Lower lobe of right lung (tissue), 2 donors: ENCODE results near the gene HCAR2. TPM values are rescaled to one million over a fixed set of nuclear protein-coding genes. Genes with fewer than 3 reads are reported as not detected.
A peak's percentile ranks its signal among the peaks of the same experiment; 100 is the strongest.
"Not testable (repeated sequence)": the region's sequence is repeated elsewhere in the genome, so short reads cannot be mapped to it uniquely, and the experiment has no call there.

Source experiments
- ATAC-seq, 2 donors: fragments of 200-7000 bp; cut with Tn5 transposase; one replicate each; pipeline ENCODE4 v1.9.1; 2020 to 2022; ENCODE audit warnings: mild to moderate bottlenecking in 2 of 2, moderate library complexity in 2 of 2
- DNase-seq: peaks from one replicate; pipeline ENCODE4 v3.0.0-alpha.2; 2020
- H3K27ac ChIP-seq: fragments of 200-600 bp; one replicate; pipeline ENCODE4 v1.8.0; 2022
- H3K27me3 ChIP-seq: fragments of 200-600 bp; one replicate; pipeline ENCODE4 v1.8.0; 2022; ENCODE audit warnings: low read depth
- H3K36me3 ChIP-seq: fragments of 200-600 bp; one replicate; pipeline ENCODE4 v1.8.0; 2022; ENCODE audit warnings: mild to moderate bottlenecking
- H3K4me1 ChIP-seq: fragments of 200-600 bp; one replicate; pipeline ENCODE4 v1.8.0; 2022
- H3K4me3 ChIP-seq: fragments of 200-600 bp; one replicate; pipeline ENCODE4 v1.8.0; 2022; ENCODE audit warnings: mild to moderate bottlenecking
- H3K9me3 ChIP-seq: fragments of 200-600 bp; one replicate; pipeline ENCODE4 v1.8.0; 2022
- CTCF ChIP-seq: fragments of 200-600 bp; IDR thresholded peaks from one replicate; pipeline ENCODE4 v1.8.0; 2022; ENCODE audit warnings: antibody characterized with exemption, mild to moderate bottlenecking
- intact Hi-C: fragments of 100-400 bp; cut with DNase I; formaldehyde crosslinking; loops from one replicate; pipeline ENCODE4 v1.11.0; 2022
- total RNA-seq: library from RNA; stranded (reverse); fragmentation: NEBNext Ultra II Directional; extraction: Animal tissue kit (Norgen Biotek cat#: 25700); gene quantifications from one replicate; pipeline ENCODE4 v1.2.1, GENCODE V29; 2021
- donor health status: DM: no; HTN: yes; CAD: no; lungs with severe emphysema.

The HCAR2 gene
- total RNA-seq, 1 donor from 2014 or later, result 26.2 TPM

- Histone ChIP-seq H3K4me3 (no peak overlapping the region), H3K9me3 (no peaks in the 10 kb centered on the region), H3K36me3 (no peaks in the 10 kb centered on the region), H3K4me1 (peaks cover 10% of the 10 kb centered on the region), H3K27ac (no peak overlapping the region), H3K27me3 (no peaks in the 10 kb centered on the region)
- no peak for DNase-seq
- intact Hi-C loops, result no loop called here
- peak; percentile 72 to 87 for ATAC-seq
- TF ChIP-seq CTCF, result no peak
Measured at GRCh38 chr12:122681814-122682213, 21.3 kb downstream of the HCAR2 start.

- DNase-seq, H3K9me3 ChIP-seq, intact Hi-C loops, H3K36me3 ChIP-seq, H3K27me3 ChIP-seq, H3K27ac ChIP-seq, H3K4me3 ChIP-seq, ATAC-seq: not testable (repeated sequence)
- H3K4me1 ChIP-seq, result peaks cover 10% of the 10 kb centered on the region
Measured at GRCh38 chr12:122680989-122681388, 22.2 kb downstream of the HCAR2 start.

GRCh38 chr12:122676781-122677180 is 26.4 kb downstream of the HCAR2 start:
- DNase-seq, result not testable (repeated sequence)

GRCh38 chr12:122676015-122676414 is 27.1 kb downstream of the HCAR2 start:
- not testable (repeated sequence) for ATAC-seq, DNase-seq

More at GRCh38 chr12:122676781-122677180, 26.4 kb downstream of the HCAR2 start:
- H3K9me3 ChIP-seq, H3K4me3 ChIP-seq, H3K27me3 ChIP-seq, H3K36me3 ChIP-seq, H3K27ac ChIP-seq, intact Hi-C loops, ATAC-seq: not testable (repeated sequence)
- H3K4me1 ChIP-seq, result peaks cover 10% of the 10 kb centered on the region

GRCh38 chr12:122672515-122672914 is 30.6 kb downstream of the HCAR2 start:
- intact Hi-C loops, result no loop called here
- H3K36me3 ChIP-seq, result no peaks in the 10 kb centered on the region
- ATAC-seq (no peak), DNase-seq (no peak)
- no peaks in the 10 kb centered on the region for H3K27me3 ChIP-seq
- H3K4me1 ChIP-seq, result no peaks in the 10 kb centered on the region
- H3K4me3 ChIP-seq, result no peak overlapping the region
- no peak for TF ChIP-seq CTCF
- H3K27ac ChIP-seq, result no peak overlapping the region
- H3K9me3 ChIP-seq, result no peaks in the 10 kb centered on the region

More at GRCh38 chr12:122676015-122676414, 27.1 kb downstream of the HCAR2 start:
- intact Hi-C loops, H3K36me3 ChIP-seq, H3K27me3 ChIP-seq, H3K9me3 ChIP-seq, H3K27ac ChIP-seq, H3K4me3 ChIP-seq: not testable (repeated sequence)
- H3K4me1 ChIP-seq, result peaks cover 10% of the 10 kb centered on the region

GRCh38 chr12:122669397-122670070 is 33.6 kb downstream of the HCAR2 start:
- TF ChIP-seq CTCF, result no peak
- Histone ChIP-seq H3K4me1 (no peaks in the 10 kb centered on the region), H3K27ac (no peak overlapping the region), H3K4me3 (no peak overlapping the region), H3K9me3 (no peaks in the 10 kb centered on the region), H3K36me3 (no peaks in the 10 kb centered on the region), H3K27me3 (no peaks in the 10 kb centered on the region)
- intact Hi-C loops, result no loop called here
- no peak for DNase-seq
- ATAC-seq, result no peak

- no peak for TF ChIP-seq CTCF
- Histone ChIP-seq H3K9me3 (no peaks in the 10 kb centered on the region), H3K4me1 (no peaks in the 10 kb centered on the region), H3K27ac (no peak overlapping the region), H3K4me3 (no peak overlapping the region), H3K27me3 (no peaks in the 10 kb centered on the region), H3K36me3 (no peaks in the 10 kb centered on the region)
- DNase-seq (no peak), ATAC-seq (no peak)
- intact Hi-C loops, result no loop called here
Measured at GRCh38 chr12:122668268-122668667, 34.9 kb downstream of the HCAR2 start.
